Left hindlimb (tissue), 1 donor: Measurements from ENCODE around the gene GPHN.
"Not testable (repeated sequence)": the region's sequence is repeated elsewhere in the genome, so short reads cannot be mapped to it uniquely, and the experiment has no call there.

Experiments used
- DNase-seq: peaks from one replicate; pipeline ENCODE4 v3.0.0-alpha.2; 2018

The GPHN gene

GRCh38 chr14:66503532-66503931, 4.4 kb upstream of the GPHN start:
- DNase-seq = no peak

GRCh38 chr14:66507181-66507721, 696 bp upstream of the GPHN start:
- no peak for DNase-seq

- DNase-seq = no peak
Observed at GRCh38 chr14:66508547-66508845, 549 bp downstream of the GPHN start.

GRCh38 chr14:66508846-66509621, 1.1 kb downstream of the GPHN start:
- peak; percentile 55 for DNase-seq

GRCh38 chr14:66509874-66510273, 1.9 kb downstream of the GPHN start:
- DNase-seq = no peak

- DNase-seq = no peak
Observed at GRCh38 chr14:66511849-66512248, 3.9 kb downstream of the GPHN start.

GRCh38 chr14:66514213-66514612, 6.3 kb downstream of the GPHN start:
- DNase-seq = no peak

- DNase-seq = no peak
Observed at GRCh38 chr14:66530526-66530925, 22.6 kb downstream of the GPHN start.

- no peak for DNase-seq
Observed at GRCh38 chr14:66539034-66539433, 31.1 kb downstream of the GPHN start.

- no peak for DNase-seq
Observed at GRCh38 chr14:66540038-66540437, 32.1 kb downstream of the GPHN start.

- no peak for DNase-seq
Observed at GRCh38 chr14:66541627-66542026, 33.7 kb downstream of the GPHN start.

- no peak for DNase-seq
Observed at GRCh38 chr14:66543996-66544395, 36.0 kb downstream of the GPHN start.

GRCh38 chr14:66545191-66545590, 37.2 kb downstream of the GPHN start:
- not testable (repeated sequence) for DNase-seq

- not testable (repeated sequence) for DNase-seq
Observed at GRCh38 chr14:66545751-66546150, 37.8 kb downstream of the GPHN start.

- no peak for DNase-seq
Observed at GRCh38 chr14:66563731-66564130, 55.8 kb downstream of the GPHN start.

GRCh38 chr14:66568220-66568619, 60.3 kb downstream of the GPHN start:
- no peak for DNase-seq

- no peak for DNase-seq
Observed at GRCh38 chr14:66572826-66573225, 64.9 kb downstream of the GPHN start.

GRCh38 chr14:66575014-66575413, 67.1 kb downstream of the GPHN start:
- DNase-seq = no peak

- no peak for DNase-seq
Observed at GRCh38 chr14:66575939-66576338, 68.0 kb downstream of the GPHN start.

- not testable (repeated sequence) for DNase-seq
Observed at GRCh38 chr14:66587753-66588152, 79.8 kb downstream of the GPHN start.

GRCh38 chr14:66595394-66595793, 87.4 kb downstream of the GPHN start:
- DNase-seq = no peak

GRCh38 chr14:66596241-66596985, 88.5 kb downstream of the GPHN start:
- no peak for DNase-seq

GRCh38 chr14:66600416-66600815, 92.5 kb downstream of the GPHN start:
- no peak for DNase-seq

GRCh38 chr14:66601932-66602578, 94.1 kb downstream of the GPHN start:
- DNase-seq = no peak
